K562 (cell line): ENCODE results near the gene RDH5. TPM values are rescaled to one million over a fixed set of nuclear protein-coding genes. Genes with fewer than 3 reads are reported as not detected.

Source experiments
- ATAC-seq: fragments of 200-7000 bp; cut with Tn5 transposase; 3 replicates; pipeline ENCODE4 v1.9.1; 2020; ENCODE audit warnings: moderate library complexity
- BruUV-seq: library from RNA; stranded (reverse); fragments of 400-500 nt; replicated peaks from 2 replicates; lab custom pipeline; 2021; lab: Mats Ljungman, UMichigan
- CTCF ChIA-PET: fragments of 300-600 bp; formaldehyde crosslinking; extraction: SDS; loops from one replicate; lab custom pipeline; 2021; ENCODE audit warnings: low intra/inter-chr PET ratio; lab: Yijun Ruan, JAX
- POLR2A ChIA-PET: fragments of 300-600, 350-650 bp; sonication (Branson Sonifier 250); formaldehyde crosslinking; extraction: SDS; loops from one replicate; lab custom pipeline; 2021; ENCODE audit warnings: antibody characterized with exemption, inconsistent platforms; lab: Yijun Ruan, JAX
- DNase-seq, 4 experiments: peaks; one replicate each; pipeline versions ENCODE4 v3.0.0 to v3.0.0-alpha.2; 2011 to 2018; ENCODE audit warnings: low spot score in 3 of 4, mixed read lengths in 3 of 4; ENCODE audit errors: extremely low read depth in 1 of 4
- FAIRE-seq: peaks from 2 replicates; lab custom pipeline; 2011; peaks lifted over from hg19 to GRCh38; lab: Jason Lieb, UNC
- H2AFZ ChIP-seq: 2 replicates; pipeline ENCODE4 v1.6.0; 2011; ENCODE audit warnings: low read depth, low read length, control low read depth, inconsistent platforms
- H3K27ac ChIP-seq: fragments of 200-600 bp; 3 replicates; pipeline ENCODE4 v1.8.0; 2011; ENCODE audit warnings: low read depth, mild to moderate bottlenecking, control low read depth, inconsistent platforms, low read length, moderate library complexity, mixed read lengths; ENCODE audit errors: extremely low read depth
- H3K27me3 ChIP-seq, 2 experiments: fragments of 300-600 bp in 1 of 2; 2 replicates in 1 of 2; 3 replicates in 1 of 2; pipeline versions ENCODE4 v1.6.0 to v1.8.0; 2011; ENCODE audit warnings: inconsistent platforms in 2 of 2, low read length in 2 of 2, mild to moderate bottlenecking in 1 of 2, mixed read lengths in 1 of 2, moderate library complexity in 1 of 2; ENCODE audit not compliant: control insufficient read depth in 2 of 2, insufficient read depth in 2 of 2
- H3K36me3 ChIP-seq: fragments of 300-600 bp; 3 replicates; pipeline ENCODE4 v1.8.0; 2011; ENCODE audit warnings: mild to moderate bottlenecking, low read length, inconsistent platforms; ENCODE audit not compliant: control insufficient read depth, insufficient read depth
- H3K4me1 ChIP-seq, 2 experiments: fragments of 200-600 bp in 1 of 2; replicated peaks in 1 of 2; 2 replicates in 1 of 2; 3 replicates in 1 of 2; pipeline versions ENCODE4 v1.5.1 to v1.8.0; 2011; ENCODE audit warnings: inconsistent platforms in 2 of 2, low read length in 2 of 2, mild to moderate bottlenecking in 1 of 2, mixed read lengths in 1 of 2, moderate library complexity in 1 of 2; ENCODE audit not compliant: control insufficient read depth in 2 of 2, insufficient read depth in 2 of 2
- H3K4me2 ChIP-seq: 2 replicates; pipeline ENCODE4 v1.6.1; 2011; ENCODE audit warnings: low read length, control low read depth, inconsistent platforms, mixed read lengths; ENCODE audit not compliant: insufficient read depth
- H3K4me3 ChIP-seq: fragments of 200-600 bp; sonication (generic), shearing (Covaris generic); 2 replicates; pipeline ENCODE4 v1.5.1; 2016; ENCODE audit warnings: control low read depth, inconsistent platforms
- H3K79me2 ChIP-seq: fragments of 200-600 bp; 3 replicates; pipeline ENCODE4 v1.8.0; 2011; ENCODE audit warnings: low read length, inconsistent platforms; ENCODE audit not compliant: control insufficient read depth, insufficient read depth
- H3K9ac ChIP-seq, 2 experiments: 2 replicates each; pipeline versions ENCODE4 v1.6.0 to v1.6.1; 2011; ENCODE audit warnings: low read depth in 2 of 2, low read length in 2 of 2, control low read depth in 1 of 2, inconsistent platforms in 1 of 2, mild to moderate bottlenecking in 1 of 2, mixed read lengths in 1 of 2; ENCODE audit not compliant: insufficient read depth in 1 of 2
- H3K9me1 ChIP-seq: one replicate; pipeline ENCODE4 v1.6.0; 2011; ENCODE audit warnings: inconsistent platforms, mild to moderate bottlenecking, low read length, moderate library complexity; ENCODE audit not compliant: control insufficient read depth, insufficient read depth
- H3K9me3 ChIP-seq: replicated peaks from 2 replicates; pipeline ENCODE4 v1.5.1; 2011; ENCODE audit warnings: low read depth, low read length, inconsistent platforms; ENCODE audit not compliant: control insufficient read depth, insufficient read depth
- H4K20me1 ChIP-seq: replicated peaks from 2 replicates; pipeline ENCODE4 v1.6.1; 2011; ENCODE audit warnings: low read length, inconsistent platforms, mixed read lengths; ENCODE audit not compliant: control insufficient read depth, insufficient read depth
- ADNP ChIP-seq: fragments of 200-800 bp; sonication (Bioruptor generic); IDR thresholded peaks from 2 replicates; pipeline ENCODE4 v1.6.1; 2016; ENCODE audit warnings: missing genetic modification characterization, missing compliant biosample characterization
- KDM5B ChIP-seq: fragments of 200-600 bp; sonication (generic); IDR thresholded peaks from 2 replicates; pipeline ENCODE4 v1.6.1; 2012; ENCODE audit warnings: low read depth, mild to moderate bottlenecking, moderate library complexity, low read length, control low read depth, inconsistent platforms; ENCODE audit not compliant: insufficient replicate concordance
- NFRKB ChIP-seq: fragments of 450-650 bp; IDR thresholded peaks from 2 replicates; pipeline ENCODE4 v1.6.1; 2016; ENCODE audit warnings: low read depth
- SREBF2 ChIP-seq: sonication (generic); formaldehyde crosslinking; IDR thresholded peaks from 2 replicates; pipeline ENCODE4 v1.4.0; 2020; ENCODE audit warnings: mild to moderate bottlenecking, missing genetic modification reagents
- ZBED1 ChIP-seq: IDR thresholded peaks from 2 replicates; pipeline ENCODE4 v1.6.1; 2014
- ZC3H8 ChIP-seq: fragments of 450-650 bp; IDR thresholded peaks from 2 replicates; pipeline ENCODE4 v1.6.1; 2017
- WGBS: fragments of 100-300 bp; shearing (Covaris generic); methylation state at CpG from one replicate; pipeline ENCODE4 v1.1.6; 2016; ENCODE audit warnings: low coverage, mixed read lengths; ENCODE audit not compliant: insufficient coverage; ENCODE audit errors: missing lambda C conversion rate; 5-methylcytosine and 5-hydroxymethylcytosine counted together
- in situ Hi-C: fragments of 300-500 bp; cut with MboI; formaldehyde crosslinking; loops from 4 replicates; pipeline ENCODE4 v1.15.0; 2018; ENCODE audit warnings: inconsistent platforms, mixed read lengths
- intact Hi-C: fragments of 100-400 bp; cut with micrococcal nuclease; formaldehyde crosslinking; loops from 2 replicates; pipeline ENCODE4 v1.14.2; 2022
- polyA plus RNA-seq, 8 experiments: library from polyadenylated mRNA; depleted of rRNA in 4 of 8; stranded (reverse) in 5 of 8; unstranded in 3 of 8; fragments of >200 nt; fragmentation: Nextera tagmentation in 2 of 8; fragmentation: Illumina TruSeq in 1 of 8; extraction: Ambion mirVana in 2 of 8; extraction: Trizol in 1 of 8; gene quantifications; 2 replicates each; pipeline versions ENCODE4 v1.2.1 to v1.2.3, GENCODE V29; 2011 to 2014; ENCODE audit warnings: inconsistent platforms in 1 of 8, missing spikeins in 1 of 8
- total RNA-seq, 7 experiments: library from RNA; depleted of rRNA in 6 of 7; stranded (reverse); fragments of >200 nt in 6 of 7; fragmentation: Illumina TruSeq in 2 of 7; extraction: Trizol in 2 of 7; gene quantifications; 2 replicates each; pipeline versions ENCODE4 v1.2.1 to v1.2.3, GENCODE V29; 2011 to 2021; ENCODE audit warnings: low replicate concordance in 1 of 7
- TF ChIP-seq, protein P1 (sequence below): sonication (generic); formaldehyde crosslinking; IDR thresholded peaks from 2 replicates; pipeline ENCODE4 v1.8.1; 2023; ENCODE audit warnings: missing genetic modification reagents, mild to moderate bottlenecking, borderline replicate concordance
- TF ChIP-seq, protein P2 (sequence below): fragments of 250-450 bp; sonication (Bioruptor Pico); IDR thresholded peaks from 2 replicates; pipeline ENCODE4 v1.9.0; 2021; ENCODE audit warnings: mild to moderate bottlenecking, inconsistent platforms

The RDH5 gene
- total and polyA plus RNA-seq, 9 of the 15 experiments (the other 6 are each of a cell fraction or from before 2014, with no cell fraction given), result 0.28 to 2.0 (median 1.1) TPM; not detected in 1

DNA sequence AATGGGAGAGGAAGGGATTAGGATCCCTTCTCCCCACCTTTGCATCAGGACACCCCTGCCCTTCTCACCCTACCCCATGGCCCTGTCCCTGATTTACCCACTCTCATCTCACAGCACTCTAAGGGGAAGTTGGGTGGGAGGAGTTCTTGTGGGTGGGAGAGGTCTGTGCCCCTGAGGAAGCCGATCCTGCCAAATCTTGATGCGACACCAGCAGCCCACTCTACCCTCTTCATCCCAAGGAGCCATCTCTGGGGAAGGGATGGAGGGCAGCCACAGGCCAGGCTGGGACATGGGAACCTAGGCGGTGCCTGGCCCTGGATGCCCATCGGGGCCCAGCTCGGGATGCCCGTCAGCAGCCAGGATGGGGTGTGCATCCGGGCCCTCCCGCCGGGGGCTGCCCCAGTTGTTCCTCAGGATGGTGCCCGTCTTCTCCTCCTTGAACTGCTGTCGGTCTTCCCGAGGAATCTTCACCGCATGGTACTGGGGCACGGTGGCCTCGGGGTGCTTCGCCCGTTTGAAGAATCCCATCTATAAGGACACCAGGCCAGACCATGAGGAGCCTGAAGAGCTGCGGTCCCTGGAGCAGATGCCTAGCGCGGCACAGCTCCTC is 35.3 kb upstream of the RDH5 start:
- in situ Hi-C loops, result no loop called here
- H3K4me3 ChIP-seq, result no peak overlapping the region
- 3% methylated on average over 17 of the region's 20 CpGs for WGBS
- peaks cover 0 to 11% of the 10 kb centered on the region in 2 experiments; a peak in 2 of 5 replicates for H3K4me1 ChIP-seq
- H3K9me3 ChIP-seq, result no peaks in the 10 kb centered on the region
- CTCF ChIA-PET, result no interaction called here
- BruUV-seq, result no TSS peak
- no peak for DNase-seq
- H3K9me1 ChIP-seq, result no peaks in the 10 kb centered on the region
- no peak for FAIRE-seq
- H3K27me3 ChIP-seq, result peaks cover 38 to 54% of the 10 kb centered on the region in 2 experiments
- no peak overlapping the region for H3K9ac ChIP-seq
- POLR2A ChIA-PET, result interaction anchor here (0.6 to 1.4 kb wide), 3 partner anchors 21 to 83 kb away, joined by 3 to 5 read pairs (median 3); no protein-coding TSS in a partner anchor
- TF ChIP-seq, protein P1, sequence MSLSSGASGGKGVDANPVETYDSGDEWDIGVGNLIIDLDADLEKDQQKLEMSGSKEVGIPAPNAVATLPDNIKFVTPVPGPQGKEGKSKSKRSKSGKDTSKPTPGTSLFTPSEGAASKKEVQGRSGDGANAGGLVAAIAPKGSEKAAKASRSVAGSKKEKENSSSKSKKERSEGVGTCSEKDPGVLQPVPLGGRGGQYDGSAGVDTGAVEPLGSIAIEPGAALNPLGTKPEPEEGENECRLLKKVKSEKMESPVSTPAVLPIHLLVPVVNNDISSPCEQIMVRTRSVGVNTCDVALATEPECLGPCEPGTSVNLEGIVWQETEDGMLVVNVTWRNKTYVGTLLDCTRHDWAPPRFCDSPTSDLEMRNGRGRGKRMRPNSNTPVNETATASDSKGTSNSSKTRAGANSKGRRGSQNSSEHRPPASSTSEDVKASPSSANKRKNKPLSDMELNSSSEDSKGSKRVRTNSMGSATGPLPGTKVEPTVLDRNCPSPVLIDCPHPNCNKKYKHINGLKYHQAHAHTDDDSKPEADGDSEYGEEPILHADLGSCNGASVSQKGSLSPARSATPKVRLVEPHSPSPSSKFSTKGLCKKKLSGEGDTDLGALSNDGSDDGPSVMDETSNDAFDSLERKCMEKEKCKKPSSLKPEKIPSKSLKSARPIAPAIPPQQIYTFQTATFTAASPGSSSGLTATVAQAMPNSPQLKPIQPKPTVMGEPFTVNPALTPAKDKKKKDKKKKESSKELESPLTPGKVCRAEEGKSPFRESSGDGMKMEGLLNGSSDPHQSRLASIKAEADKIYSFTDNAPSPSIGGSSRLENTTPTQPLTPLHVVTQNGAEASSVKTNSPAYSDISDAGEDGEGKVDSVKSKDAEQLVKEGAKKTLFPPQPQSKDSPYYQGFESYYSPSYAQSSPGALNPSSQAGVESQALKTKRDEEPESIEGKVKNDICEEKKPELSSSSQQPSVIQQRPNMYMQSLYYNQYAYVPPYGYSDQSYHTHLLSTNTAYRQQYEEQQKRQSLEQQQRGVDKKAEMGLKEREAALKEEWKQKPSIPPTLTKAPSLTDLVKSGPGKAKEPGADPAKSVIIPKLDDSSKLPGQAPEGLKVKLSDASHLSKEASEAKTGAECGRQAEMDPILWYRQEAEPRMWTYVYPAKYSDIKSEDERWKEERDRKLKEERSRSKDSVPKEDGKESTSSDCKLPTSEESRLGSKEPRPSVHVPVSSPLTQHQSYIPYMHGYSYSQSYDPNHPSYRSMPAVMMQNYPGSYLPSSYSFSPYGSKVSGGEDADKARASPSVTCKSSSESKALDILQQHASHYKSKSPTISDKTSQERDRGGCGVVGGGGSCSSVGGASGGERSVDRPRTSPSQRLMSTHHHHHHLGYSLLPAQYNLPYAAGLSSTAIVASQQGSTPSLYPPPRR (CRISPR knock-in tag), result no peak
- TF ChIP-seq ADNP (tag), result no peak
- TF ChIP-seq, protein P2, sequence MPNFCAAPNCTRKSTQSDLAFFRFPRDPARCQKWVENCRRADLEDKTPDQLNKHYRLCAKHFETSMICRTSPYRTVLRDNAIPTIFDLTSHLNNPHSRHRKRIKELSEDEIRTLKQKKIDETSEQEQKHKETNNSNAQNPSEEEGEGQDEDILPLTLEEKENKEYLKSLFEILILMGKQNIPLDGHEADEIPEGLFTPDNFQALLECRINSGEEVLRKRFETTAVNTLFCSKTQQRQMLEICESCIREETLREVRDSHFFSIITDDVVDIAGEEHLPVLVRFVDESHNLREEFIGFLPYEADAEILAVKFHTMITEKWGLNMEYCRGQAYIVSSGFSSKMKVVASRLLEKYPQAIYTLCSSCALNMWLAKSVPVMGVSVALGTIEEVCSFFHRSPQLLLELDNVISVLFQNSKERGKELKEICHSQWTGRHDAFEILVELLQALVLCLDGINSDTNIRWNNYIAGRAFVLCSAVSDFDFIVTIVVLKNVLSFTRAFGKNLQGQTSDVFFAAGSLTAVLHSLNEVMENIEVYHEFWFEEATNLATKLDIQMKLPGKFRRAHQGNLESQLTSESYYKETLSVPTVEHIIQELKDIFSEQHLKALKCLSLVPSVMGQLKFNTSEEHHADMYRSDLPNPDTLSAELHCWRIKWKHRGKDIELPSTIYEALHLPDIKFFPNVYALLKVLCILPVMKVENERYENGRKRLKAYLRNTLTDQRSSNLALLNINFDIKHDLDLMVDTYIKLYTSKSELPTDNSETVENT, result no peak
- TF ChIP-seq ZBED1, result no peak
- no peak for TF ChIP-seq NFRKB
- no peak for TF ChIP-seq KDM5B
- TF ChIP-seq ZC3H8, result no peak
- TF ChIP-seq SREBF2 (CRISPR knock-in tag), result no peak
- H3K79me2 ChIP-seq, result no peaks in the 10 kb centered on the region
- intact Hi-C loops, result no loop called here
- H3K36me3 ChIP-seq, result no peaks in the 10 kb centered on the region
- no peak for ATAC-seq
- no peaks in the 10 kb centered on the region for H4K20me1 ChIP-seq
- no peak overlapping the region for H3K4me2 ChIP-seq
- H3K27ac ChIP-seq, result no peak overlapping the region
- no peak overlapping the region for H2AFZ ChIP-seq
